ENCODE data around the gene DNAH12.
"Not testable (repeated sequence)": the region's sequence is repeated elsewhere in the genome, so short reads cannot be mapped to it uniquely, and the experiment has no call there.

The DNAH12 gene

GRCh38 chr3:57538465-57538864, 5.7 kb downstream of the DNAH12 start:
- DNase-seq, result no peak

GRCh38 chr3:57530071-57530608, 14.0 kb downstream of the DNAH12 start:
- no peak for DNase-seq

- DNase-seq, result no peak
These were observed 25.7 kb downstream of the DNAH12 start for GRCh38 chr3:57518276-57518915.

- DNase-seq, result peak; percentile 4
These were observed 32.0 kb downstream of the DNAH12 start for GRCh38 chr3:57512166-57512565.

GRCh38 chr3:57505901-57506300, 38.2 kb downstream of the DNAH12 start:
- no peak for DNase-seq

GRCh38 chr3:57500506-57500905, 43.6 kb downstream of the DNAH12 start:
- DNase-seq, result no peak

- DNase-seq, result no peak
These were observed 46.2 kb downstream of the DNAH12 start for GRCh38 chr3:57497904-57498303.

- DNase-seq, result no peak
These were observed 59.6 kb downstream of the DNAH12 start for GRCh38 chr3:57484563-57484962.

GRCh38 chr3:57477193-57477592, 67.0 kb downstream of the DNAH12 start:
- DNase-seq, result not testable (repeated sequence)

GRCh38 chr3:57464801-57465200, 79.3 kb downstream of the DNAH12 start:
- DNase-seq, result no peak

- DNase-seq, result no peak
These were observed 80.1 kb downstream of the DNAH12 start for GRCh38 chr3:57464011-57464410.

GRCh38 chr3:57451150-57451846, 92.8 kb downstream of the DNAH12 start:
- no peak for DNase-seq

- not testable (repeated sequence) for DNase-seq
These were observed 94.8 kb downstream of the DNAH12 start for GRCh38 chr3:57449276-57449847.

- not testable (repeated sequence) for DNase-seq
These were observed 95.7 kb downstream of the DNAH12 start for GRCh38 chr3:57448489-57448888.

GRCh38 chr3:57446318-57446841, 97.8 kb downstream of the DNAH12 start:
- peak; percentile 41 for DNase-seq

GRCh38 chr3:57444469-57444868, 99.7 kb downstream of the DNAH12 start:
- no peak for DNase-seq

- not testable (repeated sequence) for DNase-seq
These were observed 104.0 kb downstream of the DNAH12 start for GRCh38 chr3:57440144-57440543.

- not testable (repeated sequence) for DNase-seq
These were observed 105.7 kb downstream of the DNAH12 start for GRCh38 chr3:57438460-57438859.

- no peak for DNase-seq
These were observed 107.9 kb downstream of the DNAH12 start for GRCh38 chr3:57436195-57436761.

- DNase-seq, result peak; percentile 52
These were observed 110.1 kb downstream of the DNAH12 start for GRCh38 chr3:57434041-57434440.

GRCh38 chr3:57423335-57423734, 120.8 kb downstream of the DNAH12 start:
- DNase-seq, result no peak

- no peak for DNase-seq
These were observed 122.8 kb downstream of the DNAH12 start for GRCh38 chr3:57421336-57421735.

- DNase-seq, result no peak
These were observed 124.1 kb downstream of the DNAH12 start for GRCh38 chr3:57420001-57420400.

Data from eye (tissue), 1 donor.